H1 (cell line): ENCODE results near the gene PIAS3. TPM values are rescaled to one million over a fixed set of nuclear protein-coding genes. Genes with fewer than 3 reads are reported as not detected.

Source experiments
- CTCF ChIA-PET: fragments of 300-600 bp; sonication (Branson Sonifier 250); formaldehyde crosslinking; loops from one replicate; lab custom pipeline; 2021; ENCODE audit not compliant: partially characterized antibody; lab: Charles Lee
- POLR2A ChIA-PET: fragments of 300-600 bp; sonication (Branson Sonifier 250); formaldehyde crosslinking; loops from one replicate; lab custom pipeline; 2021; ENCODE audit warnings: inconsistent platforms; ENCODE audit not compliant: partially characterized antibody; lab: Charles Lee
- DNase-seq, 2 experiments: peaks; one replicate each; pipeline versions ENCODE4 v3.0.0 to v3.0.0-alpha.2; 2010 to 2022; ENCODE audit warnings: low spot score in 2 of 2, low read depth in 1 of 2, mixed read lengths in 1 of 2
- FAIRE-seq: peaks from 2 replicates; lab custom pipeline; 2011; peaks lifted over from hg19 to GRCh38; lab: Jason Lieb, UNC
- H2AFZ ChIP-seq: 2 replicates; pipeline ENCODE4 v1.8.1; 2012; ENCODE audit warnings: low read length, inconsistent platforms
- H2AK5ac ChIP-seq: 2 replicates; pipeline ENCODE4 v1.6.1; 2013; ENCODE audit warnings: low read depth, low read length
- H2BK120ac ChIP-seq: replicated peaks from 2 replicates; pipeline ENCODE3; 2013; ENCODE audit warnings: low read depth, low read length, inconsistent platforms
- H2BK12ac ChIP-seq: 2 replicates; pipeline ENCODE4 v1.6.1; 2013; ENCODE audit warnings: low read depth, low read length
- H2BK15ac ChIP-seq: 2 replicates; pipeline ENCODE4 v1.6.1; 2013; ENCODE audit warnings: low read length
- H2BK20ac ChIP-seq: 2 replicates; pipeline ENCODE4 v1.6.1; 2013; ENCODE audit warnings: low read length
- H2BK5ac ChIP-seq: 2 replicates; pipeline ENCODE4 v1.6.1; 2013; ENCODE audit warnings: low read depth, low read length
- H3K14ac ChIP-seq: 2 replicates; pipeline ENCODE4 v1.6.1; 2013; ENCODE audit warnings: inconsistent platforms; ENCODE audit not compliant: insufficient read length
- H3K18ac ChIP-seq: 2 replicates; pipeline ENCODE4 v1.6.1; 2013; ENCODE audit warnings: low read length; ENCODE audit errors: extremely low read depth
- H3K23ac ChIP-seq: 2 replicates; pipeline ENCODE4 v1.6.1; 2013; ENCODE audit warnings: inconsistent platforms; ENCODE audit not compliant: insufficient read length
- H3K23me2 ChIP-seq: 2 replicates; pipeline ENCODE4 v1.6.1; 2013; ENCODE audit warnings: low read depth, low read length
- H3K27ac ChIP-seq: 2 replicates; pipeline ENCODE4 v1.6.1; 2011; ENCODE audit warnings: low read depth, low read length, inconsistent platforms
- H3K27me3 ChIP-seq, 4 experiments: replicated peaks in 1 of 4; 1 replicate in 1 of 4; 2 replicates in 3 of 4; pipeline versions ENCODE4 v1.6.1 to v1.8.1; 2011 to 2013; ENCODE audit warnings: low read length in 3 of 4, mild to moderate bottlenecking in 3 of 4, inconsistent platforms in 2 of 4, mixed read lengths in 2 of 4, moderate library complexity in 1 of 4; ENCODE audit not compliant: control insufficient read depth in 3 of 4, insufficient read depth in 3 of 4; ENCODE audit errors: extremely low read depth in 1 of 4
- H3K36me3 ChIP-seq, 4 experiments: 2 replicates each; pipeline versions ENCODE4 v1.6.1 to v1.8.1; 2011 to 2013; ENCODE audit warnings: mild to moderate bottlenecking in 4 of 4, low read length in 3 of 4, moderate library complexity in 2 of 4, control low read depth in 1 of 4, inconsistent platforms in 1 of 4; ENCODE audit not compliant: insufficient read depth in 4 of 4, control insufficient read depth in 2 of 4
- H3K4ac ChIP-seq: replicated peaks from 2 replicates; pipeline ENCODE3; 2013; ENCODE audit warnings: low read length, low read depth, mixed read lengths, inconsistent platforms; ENCODE audit not compliant: insufficient read length
- H3K4me1 ChIP-seq, 4 experiments: replicated peaks in 1 of 4; 1 replicate in 1 of 4; 2 replicates in 3 of 4; pipeline versions ENCODE4 v1.6.1 to v1.8.1; 2011 to 2013; ENCODE audit warnings: low read length in 3 of 4, inconsistent platforms in 2 of 4, mixed read lengths in 1 of 4; ENCODE audit not compliant: insufficient read depth in 4 of 4, control insufficient read depth in 3 of 4
- H3K4me2 ChIP-seq, 2 experiments: 2 replicates each; pipeline versions ENCODE4 v1.6.1 to v1.8.1; 2011 to 2013; ENCODE audit warnings: low read depth in 2 of 2, low read length in 2 of 2, control low read depth in 1 of 2, inconsistent platforms in 1 of 2, mild to moderate bottlenecking in 1 of 2; ENCODE audit not compliant: insufficient read depth in 1 of 2
- H3K4me3 ChIP-seq, 4 experiments: fragments of 200-600, 300-600 bp in 1 of 4; sonication (generic), shearing (Covaris generic), sonication (Bioruptor Twin) in 1 of 4; 2 replicates each; pipeline versions ENCODE4 v1.5.1 to v1.8.1; 2011 to 2016; ENCODE audit warnings: low read length in 4 of 4, low read depth in 3 of 4, control low read depth in 2 of 4, inconsistent platforms in 2 of 4, mild to moderate bottlenecking in 2 of 4, mixed read lengths in 1 of 4, moderate library complexity in 1 of 4; ENCODE audit not compliant: insufficient read depth in 2 of 4; ENCODE audit errors: extremely low read depth in 1 of 4
- H3K56ac ChIP-seq: replicated peaks from 2 replicates; pipeline ENCODE3; 2013; ENCODE audit warnings: low read depth, mild to moderate bottlenecking, mixed read lengths, low read length, inconsistent platforms; ENCODE audit not compliant: insufficient read length
- H3K79me1 ChIP-seq: 2 replicates; pipeline ENCODE4 v1.6.1; 2013; ENCODE audit warnings: low read depth, low read length, control low read depth
- H3K79me2 ChIP-seq, 2 experiments: 2 replicates each; pipeline versions ENCODE4 v1.6.1 to v1.8.1; 2012 to 2013; ENCODE audit warnings: low read length in 2 of 2, mild to moderate bottlenecking in 2 of 2, inconsistent platforms in 1 of 2; ENCODE audit not compliant: insufficient read depth in 2 of 2, control insufficient read depth in 1 of 2
- H3K9ac ChIP-seq, 4 experiments: replicated peaks in 1 of 4; 1 replicate in 1 of 4; 2 replicates in 3 of 4; pipeline versions ENCODE4 v1.6.1 to v1.8.1; 2011 to 2013; ENCODE audit warnings: low read depth in 3 of 4, low read length in 3 of 4, control low read depth in 2 of 4, mild to moderate bottlenecking in 2 of 4, moderate library complexity in 2 of 4, inconsistent platforms in 1 of 4; ENCODE audit errors: extremely low read depth in 1 of 4
- H3K9me3 ChIP-seq, 2 experiments: 2 replicates each; pipeline versions ENCODE4 v1.6.1 to v1.8.1; 2012 to 2013; ENCODE audit warnings: mild to moderate bottlenecking in 2 of 2, moderate library complexity in 2 of 2, control low read depth in 1 of 2, inconsistent platforms in 1 of 2, low read depth in 1 of 2, low read length in 1 of 2, mixed read lengths in 1 of 2; ENCODE audit not compliant: insufficient read depth in 2 of 2
- H4K20me1 ChIP-seq, 2 experiments: replicated peaks in 1 of 2; 2 replicates each; pipeline versions ENCODE3 to v1.8.1; 2011 to 2013; ENCODE audit warnings: inconsistent platforms in 2 of 2, low read length in 2 of 2, mild to moderate bottlenecking in 1 of 2; ENCODE audit not compliant: insufficient read depth in 2 of 2, control insufficient read depth in 1 of 2
- H4K5ac ChIP-seq: 2 replicates; pipeline ENCODE4 v1.6.1; 2013; ENCODE audit warnings: low read length, low read depth, mixed read lengths, inconsistent platforms; ENCODE audit not compliant: insufficient read length
- H4K8ac ChIP-seq: 2 replicates; pipeline ENCODE4 v1.8.0; 2013; ENCODE audit warnings: mild to moderate bottlenecking, moderate library complexity, low read length, inconsistent platforms; ENCODE audit not compliant: insufficient read depth; ENCODE audit errors: extremely low read depth
- H4K91ac ChIP-seq: replicated peaks from 2 replicates; pipeline ENCODE3; 2013; ENCODE audit warnings: low read length, mixed read lengths, inconsistent platforms; ENCODE audit not compliant: insufficient read length
- CBX8 ChIP-seq: fragments of 300-800, 300-1000 bp; sonication (generic); IDR thresholded peaks from 2 replicates; pipeline ENCODE4 v1.7.1; 2016; ENCODE audit warnings: low read depth, low read length, borderline replicate concordance
- EP300 ChIP-seq, 2 experiments: IDR thresholded peaks; 1 replicate in 1 of 2; 2 replicates in 1 of 2; pipeline ENCODE4 v1.6.1; 2011 to 2012; ENCODE audit warnings: low read depth in 2 of 2, low read length in 2 of 2, mild to moderate bottlenecking in 2 of 2, borderline replicate concordance in 1 of 2, inconsistent platforms in 1 of 2, moderate library complexity in 1 of 2
- GABPA ChIP-seq: IDR thresholded peaks from 2 replicates; pipeline ENCODE4 v1.6.1; 2011; ENCODE audit warnings: mild to moderate bottlenecking, low read length, moderate library complexity, borderline replicate concordance; ENCODE audit not compliant: insufficient read depth
- POLR2AphosphoS5 ChIP-seq: IDR thresholded peaks from 2 replicates; pipeline ENCODE4 v1.6.1; 2011; ENCODE audit warnings: low read depth, low read length
- RAD21 ChIP-seq, 2 experiments: IDR thresholded peaks in 1 of 2; conservative IDR thresholded peaks in 1 of 2; 2 replicates each; pipeline ENCODE4 v1.6.1; 2011; ENCODE audit warnings: low read depth in 2 of 2, low read length in 2 of 2, improper control_type of control experiment in 1 of 2, inconsistent platforms in 1 of 2, mild to moderate bottlenecking in 1 of 2, moderate library complexity in 1 of 2
- RFX5 ChIP-seq: IDR thresholded peaks from 2 replicates; pipeline ENCODE4 v1.6.1; 2011; ENCODE audit warnings: low read depth, low read length, improper control_type of control experiment, borderline replicate concordance
- TAF7 ChIP-seq: optimal IDR thresholded peaks from 2 replicates; pipeline ENCODE3; 2011; ENCODE audit warnings: low read depth, mild to moderate bottlenecking, inconsistent platforms, low read length, moderate library complexity, borderline replicate concordance
- TBP ChIP-seq: IDR thresholded peaks from 2 replicates; pipeline ENCODE4 v1.6.1; 2011; ENCODE audit warnings: low read depth, low read length, improper control_type of control experiment
- YY1 ChIP-seq: IDR thresholded peaks from 2 replicates; pipeline ENCODE4 v1.6.1; 2011; ENCODE audit warnings: low read depth, mild to moderate bottlenecking, low read length
- WGBS, 2 experiments: shearing (Covaris generic) in 1 of 2; methylation state at CpG; one replicate each; pipeline versions ENCODE4 v1.1.6 to v1.1.7; 2013 to 2015; ENCODE audit warnings: low lambda C conversion rate in 2 of 2, mixed read lengths in 2 of 2, inconsistent platforms in 1 of 2, low coverage in 1 of 2, missing lambda C conversion rate in 1 of 2; ENCODE audit not compliant: insufficient replicate concordance in 2 of 2, insufficient coverage in 1 of 2, insufficient read length in 1 of 2; ENCODE audit errors: extremely low coverage in 1 of 2, missing lambda C conversion rate in 1 of 2; 5-methylcytosine and 5-hydroxymethylcytosine counted together
- polyA plus RNA-seq, 7 experiments: library from polyadenylated mRNA; depleted of rRNA in 3 of 7; stranded (reverse) in 5 of 7; unstranded in 2 of 7; fragments of >200 nt in 5 of 7; fragments of 200-250 nt in 2 of 7; gene quantifications; 1 replicate in 5 of 7; 2 replicates in 1 of 7; 4 replicates in 1 of 7; pipeline versions ENCODE4 v1.2.1 to v1.2.3, GENCODE V29; 2011 to 2013; ENCODE audit warnings: missing spikeins in 2 of 7, mixed read lengths in 2 of 7
- total RNA-seq: library from RNA; stranded (reverse); fragmentation: NEBNext Ultra II Directional; extraction: Animal tissue kit (Norgen Biotek cat#: 25700); gene quantifications from 2 replicates; pipeline ENCODE4 v1.2.1, GENCODE V29; 2021
- TF ChIP-seq, protein P1 (sequence below), 3 experiments: IDR thresholded peaks; 1 replicate in 2 of 3; 2 replicates in 1 of 3; pipeline versions ENCODE4 v1.5.1 to v1.6.1; 2011; ENCODE audit warnings: low read length in 3 of 3, mild to moderate bottlenecking in 3 of 3, inconsistent platforms in 2 of 3, low read depth in 1 of 3, moderate library complexity in 1 of 3; ENCODE audit not compliant: insufficient read depth in 1 of 3; ENCODE audit errors: control extremely low read depth in 1 of 3

The PIAS3 gene
- total and polyA plus RNA-seq, 2 of the 8 experiments (the other 6 are each of a cell fraction or from before 2014, with no cell fraction given) = 36.7 to 49.9 TPM

GRCh38 chr1:145826030-145826429 is 32.9 kb downstream of the PIAS3 start:
- no peak overlapping the region for H3K4ac ChIP-seq
- H3K9ac ChIP-seq = no peak overlapping the region
- DNase-seq (no peak), FAIRE-seq (no peak)
- H3K18ac ChIP-seq = no peak overlapping the region
- CTCF ChIA-PET = interaction anchor here (1.4 to 14.5 kb wide), 2 partner anchors 21 to 33 kb away, joined by 4 to 109 read pairs; partner anchors contain the start of genes NUDT17 and PIAS3
- no peak overlapping the region for H2AK5ac ChIP-seq
- H2BK12ac ChIP-seq = no peak overlapping the region
- H3K56ac ChIP-seq = no peak overlapping the region
- H3K79me1 ChIP-seq = no peaks in the 10 kb centered on the region
- no peak overlapping the region for H3K4me2 ChIP-seq
- peaks cover 2 to 3% of the 10 kb centered on the region in 2 experiments for H4K20me1 ChIP-seq
- H3K23ac ChIP-seq = no peak overlapping the region
- H2BK20ac ChIP-seq = no peak overlapping the region
- WGBS, 2 experiments = 86% methylated on average over 2 of the region's 2 CpGs; no CpG with 5 or more reads in 1 of the 2 experiments
- H3K14ac ChIP-seq = no peak overlapping the region
- POLR2A ChIA-PET = interaction anchor here (0.7 to 3.9 kb wide), 5 partner anchors 19 to 545 kb away, joined by 3 to 25 read pairs (median 7); partner anchors contain the start of genes NUDT17 and PIAS3
- H3K27me3 ChIP-seq = no peaks in the 10 kb centered on the region
- H3K79me2 ChIP-seq = peaks cover 0 to 13% of the 10 kb centered on the region in 2 experiments; a peak in 3 of 4 replicates
- no peak overlapping the region for H2BK15ac ChIP-seq
- peaks cover 10 to 47% (median 29%) of the 10 kb centered on the region in 4 experiments; a peak in 7 of 8 replicates for H3K36me3 ChIP-seq
- H2AFZ ChIP-seq = no peak overlapping the region
- no peak overlapping the region for H4K91ac ChIP-seq
- H3K23me2 ChIP-seq = peaks cover 5% of the 10 kb centered on the region; the same call in 1 of the 2 replicates
- H3K4me1 ChIP-seq = peaks cover 0 to 4% (median 0%) of the 10 kb centered on the region in 4 experiments; a peak in 1 of 7 replicates
- H2BK120ac ChIP-seq = no peak overlapping the region
- H4K5ac ChIP-seq = no peak overlapping the region
- H2BK5ac ChIP-seq = no peak overlapping the region
- no peak overlapping the region for H4K8ac ChIP-seq
- H3K9me3 ChIP-seq = no peaks in the 10 kb centered on the region
- no peak overlapping the region for H3K4me3 ChIP-seq
- no peak overlapping the region for H3K27ac ChIP-seq
- TF ChIP-seq GABPA (no peak), RAD21 (IDR thresholded peaks at IDR 0.05 in 1 of 2, conservative IDR thresholded peaks at IDR 0.05 in 1 of 2; ENCODE audit: low read depth in 2 of 2, low read length in 2 of 2) (no peak), YY1 (no peak), RFX5 (no peak), POLR2AphosphoS5 (no peak), EP300 (IDR thresholded peaks at IDR 0.05; ENCODE audit: borderline replicate concordance in 1 of 2, low read depth in 2 of 2, low read length in 2 of 2) (no peak), TAF7 (no peak), CBX8 (no peak), TBP (no peak)
- TF ChIP-seq, protein P1, sequence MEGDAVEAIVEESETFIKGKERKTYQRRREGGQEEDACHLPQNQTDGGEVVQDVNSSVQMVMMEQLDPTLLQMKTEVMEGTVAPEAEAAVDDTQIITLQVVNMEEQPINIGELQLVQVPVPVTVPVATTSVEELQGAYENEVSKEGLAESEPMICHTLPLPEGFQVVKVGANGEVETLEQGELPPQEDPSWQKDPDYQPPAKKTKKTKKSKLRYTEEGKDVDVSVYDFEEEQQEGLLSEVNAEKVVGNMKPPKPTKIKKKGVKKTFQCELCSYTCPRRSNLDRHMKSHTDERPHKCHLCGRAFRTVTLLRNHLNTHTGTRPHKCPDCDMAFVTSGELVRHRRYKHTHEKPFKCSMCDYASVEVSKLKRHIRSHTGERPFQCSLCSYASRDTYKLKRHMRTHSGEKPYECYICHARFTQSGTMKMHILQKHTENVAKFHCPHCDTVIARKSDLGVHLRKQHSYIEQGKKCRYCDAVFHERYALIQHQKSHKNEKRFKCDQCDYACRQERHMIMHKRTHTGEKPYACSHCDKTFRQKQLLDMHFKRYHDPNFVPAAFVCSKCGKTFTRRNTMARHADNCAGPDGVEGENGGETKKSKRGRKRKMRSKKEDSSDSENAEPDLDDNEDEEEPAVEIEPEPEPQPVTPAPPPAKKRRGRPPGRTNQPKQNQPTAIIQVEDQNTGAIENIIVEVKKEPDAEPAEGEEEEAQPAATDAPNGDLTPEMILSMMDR (IDR thresholded peaks at IDR 0.05; ENCODE audit: control extremely low read depth in 1 of 3, insufficient read depth in 1 of 3, low read depth in 1 of 3, low read length in 3 of 3) = no peak
